ENCODE measurements around the gene PSMD7.

PSMD7 gene

GRCh38 chr16:74281300-74281699 lies 15.3 kb upstream of the PSMD7 start:
- H3K9me3 Mint-ChIP-seq, result peaks cover 3% of the 10 kb centered on the region
- ATAC-seq, result no peak
- H3K27me3 Mint-ChIP-seq, result no peaks in the 10 kb centered on the region
- no peak overlapping the region for H3K27ac Mint-ChIP-seq
- peaks cover 7% of the 10 kb centered on the region for H3K36me3 Mint-ChIP-seq
- no peak overlapping the region for H3K4me3 Mint-ChIP-seq
- no peaks in the 10 kb centered on the region for H3K4me1 Mint-ChIP-seq

GRCh38 chr16:74283716-74284115 lies 12.9 kb upstream of the PSMD7 start:
- Mint-ChIP-seq H3K27ac (no peak overlapping the region), H3K36me3 (peaks cover 7% of the 10 kb centered on the region), H3K4me1 (no peaks in the 10 kb centered on the region), H3K9me3 (peaks cover 3% of the 10 kb centered on the region), H3K27me3 (no peaks in the 10 kb centered on the region), H3K4me3 (no peak overlapping the region)
- no peak for ATAC-seq

DNA sequence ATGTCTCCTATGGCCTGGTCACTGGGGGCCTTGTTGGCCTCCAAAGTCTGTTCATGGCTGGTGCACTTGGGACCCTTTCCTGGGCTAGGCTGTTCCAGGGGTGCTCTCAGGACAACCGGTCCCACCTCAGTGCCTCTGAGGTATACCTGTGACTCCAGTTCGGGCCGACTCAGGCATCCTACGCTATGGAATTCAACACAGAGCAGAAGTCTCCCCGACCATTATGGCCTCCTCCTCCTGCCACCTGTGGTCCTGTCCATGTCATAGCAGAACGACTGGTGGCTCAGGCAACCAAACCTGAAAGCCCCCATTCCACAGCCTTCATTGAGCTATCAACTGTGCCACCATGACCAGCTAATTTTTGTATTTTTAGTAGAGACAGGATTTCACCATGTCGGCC lies 8.5 kb upstream of the PSMD7 start:
- peaks cover 8% of the 10 kb centered on the region for H3K4me1 Mint-ChIP-seq
- H3K27ac Mint-ChIP-seq, result no peak overlapping the region
- H3K9me3 Mint-ChIP-seq, result peaks cover 4% of the 10 kb centered on the region
- ATAC-seq, result no peak
- H3K36me3 Mint-ChIP-seq, result peaks cover 14% of the 10 kb centered on the region
- no peaks in the 10 kb centered on the region for H3K27me3 Mint-ChIP-seq
- H3K4me3 Mint-ChIP-seq, result no peak overlapping the region

- Mint-ChIP-seq H3K4me1 (peaks cover 8% of the 10 kb centered on the region), H3K36me3 (peaks cover 18% of the 10 kb centered on the region), H3K9me3 (peaks cover 4% of the 10 kb centered on the region), H3K4me3 (no peak overlapping the region), H3K27ac (no peak overlapping the region), H3K27me3 (no peaks in the 10 kb centered on the region)
- ATAC-seq, result no peak
Observed at GRCh38 chr16:74290356-74290755, 6.3 kb upstream of the PSMD7 start.

DNA sequence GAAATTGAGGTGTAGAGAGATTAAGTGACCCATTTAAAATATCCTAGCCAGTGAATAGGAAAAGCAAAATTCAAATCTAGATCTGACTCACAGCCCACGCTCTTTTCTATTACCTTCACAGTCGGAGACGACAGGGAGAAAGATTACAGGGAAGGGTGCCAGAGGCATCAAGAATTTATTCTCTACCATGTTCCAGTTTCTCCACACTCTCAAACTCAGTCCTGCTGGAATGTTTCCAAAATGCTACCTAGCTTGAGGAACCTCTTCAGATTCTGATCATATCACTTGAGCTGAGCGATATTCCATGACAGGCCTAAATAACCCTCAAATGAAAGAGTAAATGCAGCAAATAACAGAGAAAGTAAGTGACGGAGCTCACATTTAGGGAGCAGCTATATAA lies 5.4 kb upstream of the PSMD7 start:
- H3K4me3 Mint-ChIP-seq, result no peak overlapping the region
- H3K36me3 Mint-ChIP-seq, result peaks cover 18% of the 10 kb centered on the region
- peaks cover 4% of the 10 kb centered on the region for H3K9me3 Mint-ChIP-seq
- no peak for ATAC-seq
- no peaks in the 10 kb centered on the region for H3K27me3 Mint-ChIP-seq
- no peak overlapping the region for H3K27ac Mint-ChIP-seq
- H3K4me1 Mint-ChIP-seq, result peaks cover 16% of the 10 kb centered on the region

DNA sequence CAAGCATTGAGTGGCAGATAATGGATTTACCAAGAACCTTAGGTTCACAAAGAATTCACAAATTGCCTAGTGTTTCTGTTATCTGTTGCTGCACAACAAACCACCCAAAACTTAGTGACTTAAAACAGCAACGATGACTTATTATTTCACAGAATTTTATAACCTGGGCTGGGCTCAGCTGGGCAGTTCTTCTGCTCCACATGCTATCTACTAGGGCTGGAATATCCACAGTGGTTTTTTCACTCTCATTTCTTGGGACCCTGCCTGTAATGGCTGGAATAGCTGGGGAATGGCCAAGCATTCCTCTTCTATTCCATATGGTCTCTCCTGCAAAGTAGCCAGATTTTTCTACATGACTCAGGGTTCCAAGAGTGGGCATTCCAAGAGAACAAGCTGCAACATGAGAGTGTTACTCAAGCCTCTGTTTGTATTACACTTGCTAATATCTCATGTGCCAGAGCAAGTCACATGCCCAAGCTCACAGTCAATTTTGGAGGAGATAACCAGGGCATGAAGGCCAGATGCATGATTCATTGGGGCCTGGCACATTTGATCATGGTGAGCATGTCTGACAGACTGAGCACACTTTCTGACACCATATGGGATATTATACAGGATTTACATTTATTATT lies 4.9 kb upstream of the PSMD7 start:
- H3K27me3 Mint-ChIP-seq, result no peaks in the 10 kb centered on the region
- ATAC-seq, result no peak
- no peak overlapping the region for H3K4me3 Mint-ChIP-seq
- peaks cover 18% of the 10 kb centered on the region for H3K4me1 Mint-ChIP-seq
- H3K9me3 Mint-ChIP-seq, result peaks cover 4% of the 10 kb centered on the region
- H3K27ac Mint-ChIP-seq, result no peak overlapping the region
- peaks cover 18% of the 10 kb centered on the region for H3K36me3 Mint-ChIP-seq

DNA sequence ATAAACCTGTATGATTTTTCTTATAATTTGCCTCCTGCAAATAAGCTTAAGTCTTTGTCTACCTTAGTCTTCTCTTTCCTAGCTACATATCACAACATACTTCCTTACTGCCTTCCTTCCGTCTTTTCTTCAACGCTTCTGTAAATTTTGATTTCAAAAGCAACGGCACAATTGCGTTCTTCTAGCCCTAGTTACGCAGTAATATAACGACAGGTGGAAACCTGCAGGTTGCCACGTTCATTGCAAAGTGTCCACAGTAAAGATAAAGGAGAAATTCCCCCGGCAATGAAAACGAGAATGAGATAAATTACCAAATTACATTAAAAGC lies 546 bp upstream of the PSMD7 start:
- peak; percentile 32 for ATAC-seq
- peaks cover 4% of the 10 kb centered on the region for H3K9me3 Mint-ChIP-seq
- H3K36me3 Mint-ChIP-seq, result peaks cover 24% of the 10 kb centered on the region
- peak overlapping the region; percentile 98 for H3K27ac Mint-ChIP-seq
- no peaks in the 10 kb centered on the region for H3K27me3 Mint-ChIP-seq
- H3K4me3 Mint-ChIP-seq, result peak overlapping the region; percentile 94
- H3K4me1 Mint-ChIP-seq, result peaks cover 27% of the 10 kb centered on the region

GRCh38 chr16:74297145-74297665 lies 591 bp downstream of the PSMD7 start:
- H3K27ac Mint-ChIP-seq, result peak overlapping the region; percentile 98
- H3K9me3 Mint-ChIP-seq, result no peaks in the 10 kb centered on the region
- peaks cover 24% of the 10 kb centered on the region for H3K4me1 Mint-ChIP-seq
- H3K4me3 Mint-ChIP-seq, result peak overlapping the region; percentile 94
- ATAC-seq, result peak; percentile 56
- peaks cover 25% of the 10 kb centered on the region for H3K36me3 Mint-ChIP-seq
- H3K27me3 Mint-ChIP-seq, result no peaks in the 10 kb centered on the region

DNA sequence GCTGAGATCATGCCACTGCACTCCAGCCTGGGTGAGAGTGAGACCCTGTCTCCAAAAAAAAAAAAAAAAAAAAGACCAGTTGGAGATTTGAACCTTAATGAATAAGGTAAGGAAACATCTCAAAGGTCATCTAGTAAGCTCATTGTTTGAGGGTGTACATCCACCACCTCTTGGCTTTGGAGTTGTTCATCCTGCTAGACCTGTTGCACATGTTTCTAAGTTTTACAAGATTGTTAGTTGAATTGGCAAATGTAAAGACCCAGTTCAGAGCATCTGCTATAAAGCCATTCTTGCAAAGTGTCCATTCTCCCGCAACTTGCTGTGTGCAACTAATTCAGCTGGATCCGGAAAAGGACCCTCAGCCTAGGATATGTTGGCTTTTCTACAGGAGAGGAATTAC lies 1.5 kb downstream of the PSMD7 start:
- no peaks in the 10 kb centered on the region for H3K27me3 Mint-ChIP-seq
- H3K27ac Mint-ChIP-seq, result peak overlapping the region; percentile 98
- ATAC-seq, result no peak
- peaks cover 23% of the 10 kb centered on the region for H3K36me3 Mint-ChIP-seq
- peak overlapping the region; percentile 94 for H3K4me3 Mint-ChIP-seq
- no peaks in the 10 kb centered on the region for H3K9me3 Mint-ChIP-seq
- peaks cover 24% of the 10 kb centered on the region for H3K4me1 Mint-ChIP-seq

DNA sequence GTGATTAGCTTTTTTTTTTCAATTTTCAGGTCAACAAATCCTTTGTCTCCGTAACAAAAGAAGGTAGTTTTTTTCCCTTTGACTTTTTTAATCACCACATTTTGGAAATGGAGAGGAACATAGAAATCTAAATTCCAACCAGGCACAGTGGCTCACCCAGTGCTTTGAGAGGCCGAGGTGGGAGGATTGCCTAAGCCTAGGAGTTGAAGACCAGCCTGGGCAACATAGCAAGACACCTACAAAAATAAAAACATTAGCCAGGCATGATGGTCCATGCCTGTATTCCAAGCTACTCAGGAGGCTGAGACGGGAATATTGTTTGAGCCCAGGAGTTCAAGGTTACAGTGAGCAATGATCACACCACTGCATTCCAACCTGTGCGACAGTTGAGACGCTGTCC lies 5.7 kb downstream of the PSMD7 start:
- ATAC-seq, result no peak
- Mint-ChIP-seq H3K27me3 (no peaks in the 10 kb centered on the region), H3K4me1 (peaks cover 14% of the 10 kb centered on the region), H3K9me3 (no peaks in the 10 kb centered on the region), H3K36me3 (peaks cover 29% of the 10 kb centered on the region), H3K27ac (no peak overlapping the region), H3K4me3 (no peak overlapping the region)

- Mint-ChIP-seq H3K4me1 (peaks cover 3% of the 10 kb centered on the region), H3K36me3 (peaks cover 26% of the 10 kb centered on the region), H3K9me3 (no peaks in the 10 kb centered on the region), H3K4me3 (no peak overlapping the region), H3K27me3 (no peaks in the 10 kb centered on the region), H3K27ac (no peak overlapping the region)
- ATAC-seq, result no peak
Observed at GRCh38 chr16:74304164-74304834, 7.7 kb downstream of the PSMD7 start.

DNA sequence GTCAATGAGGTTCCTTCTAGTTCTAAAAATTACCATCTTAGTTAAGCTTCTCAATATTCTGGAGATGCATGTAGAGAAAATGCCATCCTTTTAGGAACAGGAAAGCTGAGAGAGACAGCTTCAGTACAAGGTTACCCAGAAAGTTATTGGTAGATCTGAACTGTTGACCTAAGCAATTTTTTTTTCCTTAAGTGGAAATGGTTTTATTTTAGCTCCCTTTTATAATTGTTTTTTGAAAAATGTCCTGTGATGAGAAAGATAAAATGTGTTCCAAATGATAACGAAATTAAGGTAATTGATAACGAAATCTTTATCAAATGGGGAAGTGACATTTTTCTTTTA lies 8.2 kb downstream of the PSMD7 start:
- Mint-ChIP-seq H3K4me3 (no peak overlapping the region), H3K27ac (no peak overlapping the region), H3K9me3 (no peaks in the 10 kb centered on the region), H3K36me3 (peaks cover 22% of the 10 kb centered on the region), H3K27me3 (no peaks in the 10 kb centered on the region), H3K4me1 (peaks cover 5% of the 10 kb centered on the region)
- ATAC-seq, result no peak

GRCh38 chr16:74305281-74305680 lies 8.7 kb downstream of the PSMD7 start:
- H3K36me3 Mint-ChIP-seq, result peaks cover 22% of the 10 kb centered on the region
- no peaks in the 10 kb centered on the region for H3K27me3 Mint-ChIP-seq
- ATAC-seq, result no peak
- H3K4me3 Mint-ChIP-seq, result no peak overlapping the region
- H3K27ac Mint-ChIP-seq, result no peak overlapping the region
- no peaks in the 10 kb centered on the region for H3K9me3 Mint-ChIP-seq
- peaks cover 7% of the 10 kb centered on the region for H3K4me1 Mint-ChIP-seq

DNA sequence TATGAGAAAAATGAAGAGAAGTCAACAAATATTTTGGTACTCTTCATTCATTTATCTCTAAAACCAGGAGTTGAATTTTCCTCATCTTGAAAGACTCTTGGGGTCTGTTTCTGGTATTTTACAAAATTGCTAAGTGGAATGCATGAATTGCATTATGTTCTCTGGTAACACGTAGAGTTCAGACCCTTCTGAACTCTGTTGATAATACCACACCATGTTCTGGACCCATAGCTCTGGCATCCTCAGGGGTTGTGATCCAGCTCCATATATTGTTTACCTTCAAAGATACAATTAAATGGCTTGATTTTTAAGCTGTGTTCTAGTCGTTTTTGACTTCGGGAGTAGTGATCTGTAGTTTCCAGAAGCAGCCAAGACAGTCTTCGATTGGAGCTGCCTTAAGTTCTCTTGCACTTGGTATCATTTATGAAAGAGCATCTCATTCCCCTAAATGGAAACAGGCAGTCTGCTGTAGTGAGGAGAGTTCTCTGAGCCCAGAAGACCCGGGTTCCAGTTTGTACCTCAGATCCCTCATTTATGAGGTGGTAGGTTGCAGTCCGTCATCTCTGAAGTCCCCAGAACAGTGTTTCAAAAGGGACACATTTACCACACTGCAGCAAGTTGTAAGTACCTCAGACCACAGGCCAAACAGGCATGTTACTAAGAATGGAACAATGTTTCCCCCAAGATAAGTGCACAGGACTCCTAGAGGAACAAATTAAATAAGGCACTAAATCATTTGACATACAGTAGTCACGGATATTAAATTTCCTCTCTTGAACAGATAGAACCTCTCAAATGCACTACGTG lies 9.6 kb downstream of the PSMD7 start:
- Mint-ChIP-seq H3K36me3 (peaks cover 19% of the 10 kb centered on the region), H3K4me1 (peaks cover 7% of the 10 kb centered on the region), H3K9me3 (no peaks in the 10 kb centered on the region), H3K27me3 (no peaks in the 10 kb centered on the region), H3K4me3 (no peak overlapping the region), H3K27ac (no peak overlapping the region)
- no peak for ATAC-seq

DNA sequence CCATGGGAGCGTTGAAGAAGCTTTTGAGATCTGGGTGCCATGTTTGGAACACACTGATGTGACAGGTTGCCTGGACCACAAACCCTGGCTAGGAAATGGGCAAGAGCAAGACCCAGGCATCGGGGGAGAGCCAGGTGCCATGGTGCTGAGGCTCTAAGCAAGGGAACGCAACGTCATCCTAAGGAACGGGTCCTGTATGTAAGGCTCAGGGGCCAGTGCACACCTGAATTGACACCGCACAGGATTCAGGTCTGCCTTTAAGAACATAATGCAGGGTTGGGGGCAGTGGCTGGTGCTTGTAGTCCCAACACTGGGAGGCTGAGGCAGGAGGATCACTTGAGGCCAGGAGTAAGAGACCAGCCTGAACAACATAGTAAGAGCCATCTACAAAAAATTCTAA lies 10.8 kb downstream of the PSMD7 start:
- peaks cover 7% of the 10 kb centered on the region for H3K4me1 Mint-ChIP-seq
- no peak overlapping the region for H3K27ac Mint-ChIP-seq
- ATAC-seq, result no peak
- no peak overlapping the region for H3K4me3 Mint-ChIP-seq
- H3K36me3 Mint-ChIP-seq, result peaks cover 10% of the 10 kb centered on the region
- H3K9me3 Mint-ChIP-seq, result no peaks in the 10 kb centered on the region
- H3K27me3 Mint-ChIP-seq, result no peaks in the 10 kb centered on the region

All from stimulated activated memory B cell treated with anti-CD40 and anti-IgM and Interleukin-4, amounts not matched to agents 10 μg/mL and 1 μg/mL and 100 μg/mL, for 72 hours (primary cell).